ENCODE measurements around the gene GALNT12. TPM values are rescaled to one million over a fixed set of nuclear protein-coding genes. Genes with fewer than 3 reads are reported as not detected.

The GALNT12 gene
- total and polyA plus RNA-seq, 8 donors, result 14.6 to 24.6 (median 19.6) TPM

DNA sequence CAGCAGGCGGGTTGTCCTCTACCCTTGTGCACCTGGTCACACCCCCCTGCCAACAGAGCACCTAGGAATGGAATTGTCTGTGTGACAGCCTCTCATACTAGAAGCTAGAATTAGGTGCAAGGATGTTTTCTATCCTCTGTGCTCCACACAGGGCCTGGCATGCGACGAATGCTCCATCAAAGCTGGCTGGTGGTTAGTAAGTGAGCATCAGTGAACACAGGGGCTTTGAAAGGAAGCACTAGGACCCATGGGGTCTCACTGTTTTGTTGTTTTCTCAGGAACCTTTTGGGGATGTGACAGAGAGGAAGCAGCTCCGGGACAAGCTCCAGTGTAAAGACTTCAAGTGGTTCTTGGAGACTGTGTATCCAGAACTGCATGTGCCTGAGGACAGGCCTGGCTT is 32.3 kb downstream of the GALNT12 start:
- Histone ChIP-seq H3K4me3 (no peak overlapping the region), H3K9me3 (no peaks in the 10 kb centered on the region), H3K27ac (no peak overlapping the region), H3K27me3 (no peaks in the 10 kb centered on the region), H3K4me1 (no peaks in the 10 kb centered on the region), H3K36me3 (peaks cover 0 to 3% of the 10 kb centered on the region in 2 donors)
- DNase-seq (no peak), ATAC-seq (no peak)
- TF ChIP-seq, protein P1, sequence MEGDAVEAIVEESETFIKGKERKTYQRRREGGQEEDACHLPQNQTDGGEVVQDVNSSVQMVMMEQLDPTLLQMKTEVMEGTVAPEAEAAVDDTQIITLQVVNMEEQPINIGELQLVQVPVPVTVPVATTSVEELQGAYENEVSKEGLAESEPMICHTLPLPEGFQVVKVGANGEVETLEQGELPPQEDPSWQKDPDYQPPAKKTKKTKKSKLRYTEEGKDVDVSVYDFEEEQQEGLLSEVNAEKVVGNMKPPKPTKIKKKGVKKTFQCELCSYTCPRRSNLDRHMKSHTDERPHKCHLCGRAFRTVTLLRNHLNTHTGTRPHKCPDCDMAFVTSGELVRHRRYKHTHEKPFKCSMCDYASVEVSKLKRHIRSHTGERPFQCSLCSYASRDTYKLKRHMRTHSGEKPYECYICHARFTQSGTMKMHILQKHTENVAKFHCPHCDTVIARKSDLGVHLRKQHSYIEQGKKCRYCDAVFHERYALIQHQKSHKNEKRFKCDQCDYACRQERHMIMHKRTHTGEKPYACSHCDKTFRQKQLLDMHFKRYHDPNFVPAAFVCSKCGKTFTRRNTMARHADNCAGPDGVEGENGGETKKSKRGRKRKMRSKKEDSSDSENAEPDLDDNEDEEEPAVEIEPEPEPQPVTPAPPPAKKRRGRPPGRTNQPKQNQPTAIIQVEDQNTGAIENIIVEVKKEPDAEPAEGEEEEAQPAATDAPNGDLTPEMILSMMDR (IDR thresholded peaks at IDR 0.05), result no peak
- intact Hi-C loops (cut with DNase I), result no loop called here

DNA sequence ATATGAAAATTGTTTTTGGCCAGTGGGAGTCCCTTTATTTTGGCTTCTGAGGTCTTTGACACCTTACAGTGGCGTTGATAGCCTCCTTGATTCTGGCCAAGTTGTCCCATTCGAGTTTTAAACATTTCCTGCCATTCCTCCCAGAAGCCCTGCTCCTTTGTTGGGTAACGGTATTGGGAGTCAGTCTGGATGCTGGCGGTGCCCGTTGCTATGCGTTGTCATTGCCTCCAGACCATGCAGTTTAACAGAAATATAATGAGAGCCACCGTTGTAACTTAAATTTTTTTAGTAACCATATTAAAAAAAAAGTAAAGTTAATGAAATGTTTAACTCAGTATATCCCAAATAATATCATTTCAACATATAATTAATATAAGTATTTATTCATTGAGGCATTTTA is 35.0 kb downstream of the GALNT12 start:
- Histone ChIP-seq H3K4me3 (no peak overlapping the region), H3K4me1 (no peaks in the 10 kb centered on the region), H3K27ac (no peak overlapping the region), H3K27me3 (no peaks in the 10 kb centered on the region), H3K36me3 (peaks cover 0 to 3% of the 10 kb centered on the region in 2 donors), H3K9me3 (no peaks in the 10 kb centered on the region)
- ATAC-seq (no peak), DNase-seq (no peak)
- intact Hi-C loops (cut with DNase I), result no loop called here
- TF ChIP-seq, protein P1 (IDR thresholded peaks at IDR 0.05), result no peak

DNA sequence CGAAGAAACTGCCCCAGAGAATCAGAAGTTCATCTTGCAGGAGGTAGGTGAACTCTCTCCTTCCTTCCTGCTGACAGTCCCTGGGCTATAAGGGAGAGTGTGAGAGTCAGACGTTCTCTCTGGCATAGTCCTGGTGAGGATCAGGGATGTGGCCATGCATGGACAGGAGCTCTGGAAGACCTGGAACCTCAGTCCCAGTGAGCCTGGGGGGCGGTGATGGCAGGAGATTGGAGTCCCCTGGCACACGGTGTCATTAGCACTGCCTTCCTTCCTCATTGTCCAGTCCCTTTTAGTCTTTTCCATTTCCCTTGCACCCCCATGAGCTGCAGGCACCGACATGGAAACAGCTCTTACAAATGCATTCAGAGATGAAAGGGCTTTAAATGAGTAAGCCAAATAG is 38.6 kb downstream of the GALNT12 start:
- intact Hi-C loops (cut with DNase I), result no loop called here
- Histone ChIP-seq H3K36me3 (no peaks in the 10 kb centered on the region), H3K4me1 (peaks cover 0 to 8% of the 10 kb centered on the region in 2 donors), H3K27me3 (no peaks in the 10 kb centered on the region), H3K9me3 (no peaks in the 10 kb centered on the region), H3K27ac (no peak overlapping the region), H3K4me3 (no peak overlapping the region)
- DNase-seq (no peak), ATAC-seq (no peak)
- TF ChIP-seq, protein P1 (IDR thresholded peaks at IDR 0.05), result no peak

- H3K9me3 ChIP-seq, result no peaks in the 10 kb centered on the region
- peaks cover 0 to 8% of the 10 kb centered on the region in 2 donors for H3K4me1 ChIP-seq
- intact Hi-C loops (cut with DNase I), result no loop called here
- H3K27me3 ChIP-seq, result no peaks in the 10 kb centered on the region
- no peak for ATAC-seq
- TF ChIP-seq, protein P1 (IDR thresholded peaks at IDR 0.05), result no peak
- DNase-seq, result no peak
- H3K4me3 ChIP-seq, result no peak overlapping the region
- H3K27ac ChIP-seq, result no peak overlapping the region
- H3K36me3 ChIP-seq, result no peaks in the 10 kb centered on the region
Observed at GRCh38 chr9:98846879-98847278, 39.4 kb downstream of the GALNT12 start.

DNA sequence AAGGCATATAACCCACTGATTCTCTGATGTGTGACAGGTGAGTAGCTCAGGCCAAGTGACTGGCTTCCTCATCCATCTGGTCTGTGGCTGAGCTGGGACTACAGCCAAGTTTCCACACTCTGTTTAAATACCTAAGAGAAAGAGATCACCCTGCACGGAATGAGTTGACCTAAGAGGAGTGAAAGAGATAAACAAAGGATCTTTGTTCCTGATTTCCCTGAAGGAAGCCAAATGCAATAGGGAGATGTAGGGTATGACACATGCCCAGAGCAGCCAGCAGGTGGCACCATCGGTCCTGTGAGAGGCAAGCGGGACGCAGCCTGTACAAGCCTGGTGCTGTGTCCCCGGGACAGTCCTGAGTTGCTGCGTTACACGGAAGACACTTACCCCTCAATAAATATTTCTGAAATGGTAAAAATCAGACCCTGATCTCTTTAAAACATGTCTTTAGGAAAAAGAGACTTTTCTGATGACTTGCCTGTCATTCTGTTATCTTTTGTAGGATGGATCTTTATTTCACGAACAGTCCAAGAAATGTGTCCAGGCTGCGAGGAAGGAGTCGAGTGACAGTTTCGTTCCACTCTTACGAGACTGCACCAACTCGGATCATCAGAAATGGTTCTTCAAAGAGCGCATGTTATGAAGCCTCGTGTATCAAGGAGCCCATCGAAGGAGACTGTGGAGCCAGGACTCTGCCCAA is 41.1 kb downstream of the GALNT12 start:
- Histone ChIP-seq H3K4me3 (no peak overlapping the region), H3K4me1 (peaks cover 0 to 8% of the 10 kb centered on the region in 2 donors), H3K9me3 (no peaks in the 10 kb centered on the region), H3K27ac (no peak overlapping the region), H3K27me3 (no peaks in the 10 kb centered on the region), H3K36me3 (no peaks in the 10 kb centered on the region)
- ATAC-seq, result peak; percentile 100
- intact Hi-C loops (cut with DNase I), result no loop called here
- DNase-seq, result peak; percentile 72 to 95 (median 90)
- TF ChIP-seq, protein P1 (IDR thresholded peaks at IDR 0.05), result peak; percentile 91 to 92

All from left lung (tissue), 10 donors.